ENCODE measurements around the gene PTGDR.

Gene PTGDR

DNA sequence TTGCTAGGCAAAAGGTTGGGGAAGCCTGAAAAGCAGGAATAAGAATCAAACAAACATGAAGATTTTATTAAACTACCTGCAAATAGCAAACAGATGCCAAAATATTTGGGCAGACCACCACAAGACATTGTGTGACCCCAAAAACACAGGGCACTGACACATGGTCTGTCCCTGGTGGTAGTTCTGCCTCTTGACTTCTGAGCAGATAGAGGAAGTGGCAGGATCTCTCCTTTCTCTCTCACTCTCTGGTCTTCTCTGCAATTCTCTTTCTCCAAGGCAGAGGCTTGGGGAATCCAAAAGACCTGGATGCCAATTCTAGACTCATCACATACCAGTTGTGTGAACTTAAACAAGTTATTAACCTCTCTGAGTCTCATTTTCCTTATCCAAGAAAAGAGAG lies 4.3 kb upstream of the PTGDR start:
- Histone ChIP-seq H3K27me3 (ENCODE audit: insufficient read depth, low read length, poor library complexity) (no peaks in the 10 kb centered on the region), H3K4me2 (ENCODE audit: insufficient read depth, low read length) (no peak overlapping the region)

DNA sequence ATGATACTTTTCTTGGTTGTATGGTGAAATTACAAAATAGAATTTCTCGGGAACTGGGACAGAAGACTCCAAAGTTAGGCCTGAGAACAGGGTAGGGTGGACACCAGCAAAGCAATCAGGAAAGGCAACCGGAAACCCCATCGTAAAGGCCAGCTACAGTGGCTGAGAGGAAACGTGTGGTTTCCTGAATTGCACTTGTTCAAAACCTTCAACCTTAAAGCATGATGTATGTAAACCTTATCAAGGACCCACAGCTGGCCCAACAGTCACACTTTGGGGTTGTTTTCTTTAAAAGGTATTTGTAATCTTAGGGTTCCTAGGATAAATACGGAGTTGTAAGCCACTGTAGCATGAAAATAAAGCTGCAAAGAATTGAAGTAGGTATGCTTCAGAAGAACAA lies 2.2 kb upstream of the PTGDR start:
- TF ChIP-seq EZH2 (IDR thresholded peaks at IDR 0.05; ENCODE audit: borderline replicate concordance, low read depth, low read length, severe bottlenecking) (no peak), CTCF (IDR thresholded peaks at IDR 0.05; ENCODE audit: borderline replicate concordance, extremely low read depth, low read length, poor library complexity, severe bottlenecking) (no peak)
- H3K4me1 ChIP-seq (ENCODE audit: insufficient read depth, low read length) = peaks cover 34% of the 10 kb centered on the region
- no peaks in the 10 kb centered on the region for H3K36me3 ChIP-seq (ENCODE audit: insufficient read depth, low read length)
- no peak overlapping the region for H3K4me3 ChIP-seq (ENCODE audit: low read depth in 1 of 2, low read length in 2 of 2)
- H4K20me1 ChIP-seq (ENCODE audit: insufficient read depth, low read length) = no peaks in the 10 kb centered on the region
- no peaks in the 10 kb centered on the region for H3K79me2 ChIP-seq (ENCODE audit: insufficient read depth, low read length)
- H3K27me3 ChIP-seq (ENCODE audit: insufficient read depth, low read length, poor library complexity) = no peaks in the 10 kb centered on the region
- no peak overlapping the region for H3K4me2 ChIP-seq (ENCODE audit: insufficient read depth, low read length)
- peak overlapping the region; percentile 42 for H3K27ac ChIP-seq (ENCODE audit: low read length)
- H3K9me3 ChIP-seq (ENCODE audit: insufficient read depth, low read length, severe bottlenecking) = peaks cover 2% of the 10 kb centered on the region
- H3K9ac ChIP-seq (ENCODE audit: low read depth, low read length) = no peak overlapping the region
- ATAC-seq (ENCODE audit: insufficient read depth, low read depth) = peak; percentile 77
- no peak overlapping the region for H2AFZ ChIP-seq (ENCODE audit: low read depth, low read length)
- peak; percentile 50 for DNase-seq

More for the DNA sequence above, 4.3 kb upstream of the PTGDR start:
- H3K27ac ChIP-seq (ENCODE audit: low read length) = no peak overlapping the region; the same call in 1 of the 2 replicates
- no peak for DNase-seq
- H3K4me3 ChIP-seq (ENCODE audit: low read depth in 1 of 2, low read length in 2 of 2) = no peak overlapping the region
- no peaks in the 10 kb centered on the region for H3K9me3 ChIP-seq (ENCODE audit: insufficient read depth, low read length, severe bottlenecking)
- TF ChIP-seq CTCF (IDR thresholded peaks at IDR 0.05; ENCODE audit: borderline replicate concordance, extremely low read depth, low read length, poor library complexity, severe bottlenecking) (no peak), EZH2 (IDR thresholded peaks at IDR 0.05; ENCODE audit: borderline replicate concordance, low read depth, low read length, severe bottlenecking) (no peak)
- ATAC-seq (ENCODE audit: insufficient read depth, low read depth) = no peak
- peaks cover 55% of the 10 kb centered on the region for H3K4me1 ChIP-seq (ENCODE audit: insufficient read depth, low read length)
- no peak overlapping the region for H3K9ac ChIP-seq (ENCODE audit: low read depth, low read length)
- no peaks in the 10 kb centered on the region for H4K20me1 ChIP-seq (ENCODE audit: insufficient read depth, low read length)
- no peak overlapping the region for H2AFZ ChIP-seq (ENCODE audit: low read depth, low read length)
- H3K79me2 ChIP-seq (ENCODE audit: insufficient read depth, low read length) = 0 out of 2 replicates have a peak, but pooled peaks cover 5% of the 10 kb centered on the region
- no peaks in the 10 kb centered on the region for H3K36me3 ChIP-seq (ENCODE audit: insufficient read depth, low read length)

GRCh38 chr14:52266179-52266578 lies 1.3 kb upstream of the PTGDR start:
- Histone ChIP-seq H3K9me3 (ENCODE audit: insufficient read depth, low read length, severe bottlenecking) (peaks cover 2% of the 10 kb centered on the region), H3K9ac (ENCODE audit: low read depth, low read length) (no peak overlapping the region), H4K20me1 (ENCODE audit: insufficient read depth, low read length) (no peaks in the 10 kb centered on the region), H3K4me1 (ENCODE audit: insufficient read depth, low read length) (peaks cover 27% of the 10 kb centered on the region), H3K36me3 (ENCODE audit: insufficient read depth, low read length) (no peaks in the 10 kb centered on the region), H3K79me2 (ENCODE audit: insufficient read depth, low read length) (no peaks in the 10 kb centered on the region), H3K27me3 (ENCODE audit: insufficient read depth, low read length, poor library complexity) (no peaks in the 10 kb centered on the region), H3K27ac (ENCODE audit: low read length) (peak overlapping the region; percentile 13; the same call in 1 of the 2 replicates), H2AFZ (ENCODE audit: low read depth, low read length) (no peak overlapping the region), H3K4me3 (ENCODE audit: low read depth in 1 of 2, low read length in 2 of 2) (no peak overlapping the region), H3K4me2 (ENCODE audit: insufficient read depth, low read length) (no peak overlapping the region)
- no peak for DNase-seq
- TF ChIP-seq CTCF (IDR thresholded peaks at IDR 0.05; ENCODE audit: borderline replicate concordance, extremely low read depth, low read length, poor library complexity, severe bottlenecking) (no peak), EZH2 (IDR thresholded peaks at IDR 0.05; ENCODE audit: borderline replicate concordance, low read depth, low read length, severe bottlenecking) (no peak)
- ATAC-seq (ENCODE audit: insufficient read depth, low read depth) = no peak

- no peak for ATAC-seq (ENCODE audit: insufficient read depth, low read depth)
- DNase-seq = no peak
- Histone ChIP-seq H3K36me3 (ENCODE audit: insufficient read depth, low read length) (no peaks in the 10 kb centered on the region), H3K9ac (ENCODE audit: low read depth, low read length) (no peak overlapping the region), H3K79me2 (ENCODE audit: insufficient read depth, low read length) (no peaks in the 10 kb centered on the region), H3K4me2 (ENCODE audit: insufficient read depth, low read length) (no peak overlapping the region), H3K27ac (ENCODE audit: low read length) (no peak overlapping the region), H4K20me1 (ENCODE audit: insufficient read depth, low read length) (no peaks in the 10 kb centered on the region), H3K27me3 (ENCODE audit: insufficient read depth, low read length, poor library complexity) (no peaks in the 10 kb centered on the region), H3K9me3 (ENCODE audit: insufficient read depth, low read length, severe bottlenecking) (peaks cover 2% of the 10 kb centered on the region), H3K4me3 (ENCODE audit: low read depth in 1 of 2, low read length in 2 of 2) (no peak overlapping the region), H3K4me1 (ENCODE audit: insufficient read depth, low read length) (peaks cover 27% of the 10 kb centered on the region), H2AFZ (ENCODE audit: low read depth, low read length) (no peak overlapping the region)
- TF ChIP-seq EZH2 (IDR thresholded peaks at IDR 0.05; ENCODE audit: borderline replicate concordance, low read depth, low read length, severe bottlenecking) (no peak), CTCF (IDR thresholded peaks at IDR 0.05; ENCODE audit: borderline replicate concordance, extremely low read depth, low read length, poor library complexity, severe bottlenecking) (no peak)
Observed at GRCh38 chr14:52266782-52267181, 716 bp upstream of the PTGDR start.
